K562 (cell line): Measurements from ENCODE around the gene LTB4R2. TPM values are rescaled to one million over a fixed set of nuclear protein-coding genes. Genes with fewer than 3 reads are reported as not detected.

Source experiments
- ATAC-seq: fragments of 200-7000 bp; cut with Tn5 transposase; 3 replicates; pipeline ENCODE4 v1.9.1; 2020; ENCODE audit warnings: moderate library complexity
- BruUV-seq: library from RNA; stranded (reverse); fragments of 400-500 nt; replicated peaks from 2 replicates; lab custom pipeline; 2021; lab: Mats Ljungman, UMichigan
- CTCF ChIA-PET: fragments of 300-600 bp; formaldehyde crosslinking; extraction: SDS; loops from one replicate; lab custom pipeline; 2021; ENCODE audit warnings: low intra/inter-chr PET ratio; lab: Yijun Ruan, JAX
- POLR2A ChIA-PET: fragments of 300-600, 350-650 bp; sonication (Branson Sonifier 250); formaldehyde crosslinking; extraction: SDS; loops from one replicate; lab custom pipeline; 2021; ENCODE audit warnings: antibody characterized with exemption, inconsistent platforms; lab: Yijun Ruan, JAX
- DNase-seq, 4 experiments: peaks; one replicate each; pipeline versions ENCODE4 v3.0.0 to v3.0.0-alpha.2; 2011 to 2018; ENCODE audit warnings: low spot score in 3 of 4, mixed read lengths in 3 of 4; ENCODE audit errors: extremely low read depth in 1 of 4
- FAIRE-seq: peaks from 2 replicates; lab custom pipeline; 2011; peaks lifted over from hg19 to GRCh38; lab: Jason Lieb, UNC
- H2AFZ ChIP-seq: 2 replicates; pipeline ENCODE4 v1.6.0; 2011; ENCODE audit warnings: low read depth, low read length, control low read depth, inconsistent platforms
- H3K27ac ChIP-seq: fragments of 200-600 bp; 3 replicates; pipeline ENCODE4 v1.8.0; 2011; ENCODE audit warnings: low read depth, mild to moderate bottlenecking, control low read depth, inconsistent platforms, low read length, moderate library complexity, mixed read lengths; ENCODE audit errors: extremely low read depth
- H3K27me3 ChIP-seq, 2 experiments: fragments of 300-600 bp in 1 of 2; 2 replicates in 1 of 2; 3 replicates in 1 of 2; pipeline versions ENCODE4 v1.6.0 to v1.8.0; 2011; ENCODE audit warnings: inconsistent platforms in 2 of 2, low read length in 2 of 2, mild to moderate bottlenecking in 1 of 2, mixed read lengths in 1 of 2, moderate library complexity in 1 of 2; ENCODE audit not compliant: control insufficient read depth in 2 of 2, insufficient read depth in 2 of 2
- H3K36me3 ChIP-seq: fragments of 300-600 bp; 3 replicates; pipeline ENCODE4 v1.8.0; 2011; ENCODE audit warnings: mild to moderate bottlenecking, low read length, inconsistent platforms; ENCODE audit not compliant: control insufficient read depth, insufficient read depth
- H3K4me1 ChIP-seq, 2 experiments: fragments of 200-600 bp in 1 of 2; replicated peaks in 1 of 2; 2 replicates in 1 of 2; 3 replicates in 1 of 2; pipeline versions ENCODE4 v1.5.1 to v1.8.0; 2011; ENCODE audit warnings: inconsistent platforms in 2 of 2, low read length in 2 of 2, mild to moderate bottlenecking in 1 of 2, mixed read lengths in 1 of 2, moderate library complexity in 1 of 2; ENCODE audit not compliant: control insufficient read depth in 2 of 2, insufficient read depth in 2 of 2
- H3K4me2 ChIP-seq: 2 replicates; pipeline ENCODE4 v1.6.1; 2011; ENCODE audit warnings: low read length, control low read depth, inconsistent platforms, mixed read lengths; ENCODE audit not compliant: insufficient read depth
- H3K4me3 ChIP-seq: fragments of 200-600 bp; sonication (generic), shearing (Covaris generic); 2 replicates; pipeline ENCODE4 v1.5.1; 2016; ENCODE audit warnings: control low read depth, inconsistent platforms
- H3K79me2 ChIP-seq: fragments of 200-600 bp; 3 replicates; pipeline ENCODE4 v1.8.0; 2011; ENCODE audit warnings: low read length, inconsistent platforms; ENCODE audit not compliant: control insufficient read depth, insufficient read depth
- H3K9ac ChIP-seq, 2 experiments: 2 replicates each; pipeline versions ENCODE4 v1.6.0 to v1.6.1; 2011; ENCODE audit warnings: low read depth in 2 of 2, low read length in 2 of 2, control low read depth in 1 of 2, inconsistent platforms in 1 of 2, mild to moderate bottlenecking in 1 of 2, mixed read lengths in 1 of 2; ENCODE audit not compliant: insufficient read depth in 1 of 2
- H3K9me1 ChIP-seq: one replicate; pipeline ENCODE4 v1.6.0; 2011; ENCODE audit warnings: inconsistent platforms, mild to moderate bottlenecking, low read length, moderate library complexity; ENCODE audit not compliant: control insufficient read depth, insufficient read depth
- H3K9me3 ChIP-seq: replicated peaks from 2 replicates; pipeline ENCODE4 v1.5.1; 2011; ENCODE audit warnings: low read depth, low read length, inconsistent platforms; ENCODE audit not compliant: control insufficient read depth, insufficient read depth
- H4K20me1 ChIP-seq: replicated peaks from 2 replicates; pipeline ENCODE4 v1.6.1; 2011; ENCODE audit warnings: low read length, inconsistent platforms, mixed read lengths; ENCODE audit not compliant: control insufficient read depth, insufficient read depth
- BRF1 ChIP-seq: IDR thresholded peaks from 3 replicates; pipeline ENCODE4 v1.6.1; 2011; ENCODE audit warnings: borderline replicate concordance, mild to moderate bottlenecking; ENCODE audit not compliant: insufficient read length; ENCODE audit errors: extremely low read depth
- E4F1 ChIP-seq: fragments of 250-450 bp; sonication (Bioruptor Pico); IDR thresholded peaks from 2 replicates; pipeline ENCODE4 v1.5.0; 2021; ENCODE audit warnings: mild to moderate bottlenecking, borderline replicate concordance
- SMAD4 ChIP-seq: fragments of 250-450 bp; sonication (Bioruptor Pico); conservative IDR thresholded peaks from 2 replicates; pipeline ENCODE4 v1.8.0; 2021; ENCODE audit warnings: inconsistent platforms, mild to moderate bottlenecking, moderate library complexity
- ZNF197 ChIP-seq: fragments of 200-800 bp; sonication (Bioruptor generic); IDR thresholded peaks from 2 replicates; pipeline ENCODE4 v1.6.1; 2016; ENCODE audit warnings: low read depth, missing genetic modification characterization, missing compliant biosample characterization
- WGBS: fragments of 100-300 bp; shearing (Covaris generic); methylation state at CpG from one replicate; pipeline ENCODE4 v1.1.6; 2016; ENCODE audit warnings: low coverage, mixed read lengths; ENCODE audit not compliant: insufficient coverage; ENCODE audit errors: missing lambda C conversion rate; 5-methylcytosine and 5-hydroxymethylcytosine counted together
- in situ Hi-C: fragments of 300-500 bp; cut with MboI; formaldehyde crosslinking; loops from 4 replicates; pipeline ENCODE4 v1.15.0; 2018; ENCODE audit warnings: inconsistent platforms, mixed read lengths
- intact Hi-C: fragments of 100-400 bp; cut with micrococcal nuclease; formaldehyde crosslinking; loops from 2 replicates; pipeline ENCODE4 v1.14.2; 2022
- polyA plus RNA-seq, 8 experiments: library from polyadenylated mRNA; depleted of rRNA in 4 of 8; stranded (reverse) in 5 of 8; unstranded in 3 of 8; fragments of >200 nt; fragmentation: Nextera tagmentation in 2 of 8; fragmentation: Illumina TruSeq in 1 of 8; extraction: Ambion mirVana in 2 of 8; extraction: Trizol in 1 of 8; gene quantifications; 2 replicates each; pipeline versions ENCODE4 v1.2.1 to v1.2.3, GENCODE V29; 2011 to 2014; ENCODE audit warnings: inconsistent platforms in 1 of 8, missing spikeins in 1 of 8
- total RNA-seq, 7 experiments: library from RNA; depleted of rRNA in 6 of 7; stranded (reverse); fragments of >200 nt in 6 of 7; fragmentation: Illumina TruSeq in 2 of 7; extraction: Trizol in 2 of 7; gene quantifications; 2 replicates each; pipeline versions ENCODE4 v1.2.1 to v1.2.3, GENCODE V29; 2011 to 2021; ENCODE audit warnings: low replicate concordance in 1 of 7

The LTB4R2 gene
- total and polyA plus RNA-seq, 9 of the 15 experiments (the other 6 are each of a cell fraction or from before 2014, with no cell fraction given): 0.03 to 11.6 (median 2.8) TPM; not detected in 1

- intact Hi-C loops: no loop called here
- Histone ChIP-seq H3K9ac (no peak overlapping the region), H3K9me1 (no peaks in the 10 kb centered on the region), H4K20me1 (no peaks in the 10 kb centered on the region), H3K4me2 (no peak overlapping the region), H3K4me3 (no peak overlapping the region), H3K9me3 (no peaks in the 10 kb centered on the region), H2AFZ (no peak overlapping the region), H3K79me2 (no peaks in the 10 kb centered on the region), H3K36me3 (no peaks in the 10 kb centered on the region), H3K4me1 (peaks cover 0 to 4% of the 10 kb centered on the region in 2 experiments; a peak in 4 of 5 replicates), H3K27me3 (no peaks in the 10 kb centered on the region), H3K27ac (no peak overlapping the region)
- WGBS: 0% methylated on average over 3 of the region's 3 CpGs
- BruUV-seq: no TSS peak
- POLR2A ChIA-PET: interaction anchor here (0.6 to 1.2 kb wide), 2 partner anchors 116 to 1540 kb away, joined by 3 read pairs; no protein-coding TSS in a partner anchor
- CTCF ChIA-PET: no interaction called here
- no peak for FAIRE-seq
- TF ChIP-seq BRF1 (no peak), ZNF197 (CRISPR knock-in tag) (no peak), SMAD4 (CRISPR knock-in tag) (no peak), E4F1 (CRISPR knock-in tag) (no peak)
- no peak for ATAC-seq
- no peak for DNase-seq
- in situ Hi-C loops: no loop called here
Observed at GRCh38 chr14:24323341-24323740, 13.4 kb downstream of the LTB4R2 start.
